Raji (cell line): ENCODE measurements around the gene DAPK3.

Source experiments
- POLR2A ChIP-seq: IDR thresholded peaks from 2 replicates; pipeline ENCODE4 v1.6.1; 2011; ENCODE audit warnings: low read depth, low read length, control low read depth; ENCODE audit not compliant: insufficient read depth

Gene DAPK3

GRCh38 chr19:3982701-3983541 is 12.0 kb upstream of the DAPK3 start:
- TF ChIP-seq POLR2A, result no peak

GRCh38 chr19:3981736-3982681 is 11.1 kb upstream of the DAPK3 start:
- no peak for TF ChIP-seq POLR2A

DNA sequence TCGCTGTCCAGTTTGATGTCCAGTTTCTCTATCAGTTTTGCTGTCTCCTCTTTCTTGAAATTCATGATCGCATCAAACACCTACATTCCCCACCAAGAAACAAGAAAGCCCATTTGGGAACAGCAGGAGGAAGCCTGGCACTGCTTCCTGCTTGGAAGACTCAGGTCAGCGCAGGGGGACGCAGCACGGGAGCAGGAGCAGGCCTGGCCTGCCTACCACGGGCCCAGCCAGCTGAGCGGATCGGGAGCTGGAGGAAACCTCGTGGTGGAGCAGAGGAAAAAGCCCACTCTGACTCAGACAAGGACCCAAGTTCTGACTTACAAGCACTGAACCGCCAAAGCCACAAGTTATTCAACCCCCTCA is 10.5 kb upstream of the DAPK3 start:
- no peak for TF ChIP-seq POLR2A

- no peak for TF ChIP-seq POLR2A
Measured at GRCh38 chr19:3980353-3981251, 9.7 kb upstream of the DAPK3 start.

DNA sequence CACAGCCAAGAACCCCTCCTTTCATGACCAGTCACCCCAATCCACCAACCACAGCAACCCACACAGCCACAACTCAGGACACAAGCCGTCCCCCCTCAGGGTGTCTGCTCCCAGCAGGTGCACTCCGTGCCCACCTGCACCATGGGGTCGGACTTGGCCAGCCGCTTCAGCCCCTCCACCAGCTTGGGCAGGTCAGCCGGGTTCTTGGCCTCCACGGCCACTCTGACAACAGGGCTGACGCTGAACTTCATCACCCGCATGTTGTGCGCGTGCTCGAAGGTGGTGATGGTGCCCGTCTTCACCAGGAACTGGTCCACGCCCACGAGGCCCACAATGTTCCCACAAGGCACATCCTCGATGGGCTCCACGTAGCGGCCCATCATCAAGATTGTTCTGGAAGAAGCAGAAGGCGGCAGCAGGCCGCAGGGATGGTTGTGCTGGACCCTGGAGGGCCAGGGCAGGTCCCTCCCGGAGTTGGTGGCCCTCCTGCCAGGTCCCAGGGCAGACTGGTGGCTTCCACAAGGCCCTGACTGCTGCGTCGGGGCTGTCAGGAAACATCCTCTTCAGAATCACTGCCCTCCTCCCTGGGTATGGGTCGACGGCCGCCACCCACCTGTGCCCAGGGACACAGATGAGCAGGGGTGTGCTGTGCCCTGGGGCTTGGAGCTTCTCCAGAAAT is 8.9 kb upstream of the DAPK3 start:
- TF ChIP-seq POLR2A, result no peak

- TF ChIP-seq POLR2A, result no peak
Measured at GRCh38 chr19:3979289-3979673, 8.4 kb upstream of the DAPK3 start.

DNA sequence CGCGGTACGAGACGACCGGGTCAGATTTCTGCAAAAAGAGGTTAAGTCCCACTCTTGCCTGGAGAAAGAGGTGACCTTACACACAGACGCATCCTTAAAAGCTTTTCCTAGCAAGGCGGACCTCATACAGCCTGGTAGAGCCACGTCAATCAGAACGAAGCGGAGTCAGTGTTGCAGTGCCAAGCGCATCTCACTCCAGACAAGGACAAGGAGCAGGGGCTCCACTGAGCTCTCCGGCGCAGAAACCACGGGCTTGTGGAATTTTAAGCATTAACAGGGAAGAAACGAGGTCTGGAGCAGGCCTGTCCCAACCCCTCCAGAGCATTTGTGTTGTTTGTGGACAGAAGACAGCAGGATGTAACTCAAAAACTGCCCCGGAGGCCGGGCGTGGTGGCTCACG is 7.2 kb upstream of the DAPK3 start:
- no peak for TF ChIP-seq POLR2A

GRCh38 chr19:3977242-3978143 is 6.6 kb upstream of the DAPK3 start:
- TF ChIP-seq POLR2A, result no peak

GRCh38 chr19:3976495-3977241 is 5.8 kb upstream of the DAPK3 start:
- no peak for TF ChIP-seq POLR2A

DNA sequence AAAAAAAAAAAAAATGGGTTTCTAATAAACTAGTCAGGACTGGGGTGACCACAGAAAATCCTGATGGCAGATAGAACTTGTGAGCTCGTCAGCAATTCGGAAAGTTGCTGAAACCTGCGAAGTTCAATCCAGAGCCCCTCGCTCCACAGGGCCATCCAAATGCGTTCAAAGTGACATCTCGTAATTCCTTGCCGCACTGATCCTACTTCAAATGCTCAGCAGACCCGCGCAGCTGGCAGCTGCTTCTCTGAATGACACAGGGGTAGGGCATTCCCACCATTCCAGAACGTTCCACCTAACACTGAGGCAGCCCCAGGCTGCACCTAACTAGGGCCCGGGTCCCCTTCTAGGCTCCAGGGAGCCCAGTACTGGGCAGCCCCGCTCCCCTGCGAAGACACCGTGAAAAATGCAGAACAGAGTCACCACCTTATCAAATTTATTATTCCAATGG is 4.8 kb upstream of the DAPK3 start:
- TF ChIP-seq POLR2A, result no peak

DNA sequence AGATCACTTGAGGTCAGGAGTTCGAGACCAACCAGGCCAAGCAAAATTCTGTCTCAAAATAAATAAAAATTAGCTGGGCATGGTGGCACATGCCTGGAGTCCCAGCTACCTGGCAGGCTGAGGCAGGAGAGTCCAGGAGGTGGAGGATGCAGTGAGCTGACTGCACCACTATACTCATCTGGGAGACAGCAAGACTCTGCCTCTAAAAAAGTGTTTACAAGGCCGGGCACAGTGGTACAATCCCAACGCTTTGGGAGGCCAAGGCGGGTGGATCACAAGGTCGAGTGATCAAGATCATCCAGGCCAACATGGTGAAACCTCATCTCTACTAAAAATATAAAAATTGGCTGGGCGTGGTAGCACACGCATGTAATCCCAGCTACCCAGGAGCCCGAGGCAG is 4.2 kb upstream of the DAPK3 start:
- no peak for TF ChIP-seq POLR2A

DNA sequence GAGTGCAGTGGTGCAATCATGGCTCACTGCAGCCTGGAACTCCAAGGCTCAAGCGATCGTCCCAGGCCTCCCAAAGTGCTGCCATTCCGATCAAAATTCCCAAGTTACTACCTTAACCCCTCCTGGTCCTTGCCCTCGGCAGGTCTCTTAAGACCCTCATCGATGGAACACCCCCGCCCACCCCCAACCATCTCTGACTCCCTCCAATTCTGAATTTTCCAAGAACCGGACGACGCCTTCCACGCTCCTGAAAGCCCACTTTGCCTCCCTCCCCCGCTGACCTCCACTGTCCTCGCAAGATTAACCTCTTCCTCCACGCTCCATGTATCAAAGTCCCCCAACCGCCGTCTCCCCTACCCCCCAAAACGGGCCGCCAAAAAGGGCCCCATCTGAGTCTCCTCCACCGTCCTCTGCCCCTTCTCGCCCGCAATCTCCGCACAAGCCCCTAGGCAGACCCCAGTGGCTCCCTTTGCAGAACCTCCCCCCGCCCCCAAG is 539 bp downstream of the DAPK3 start:
- TF ChIP-seq POLR2A, result no peak
